Measurements from ENCODE around the gene SLC35A5. TPM values are rescaled to one million over a fixed set of nuclear protein-coding genes. Genes with fewer than 3 reads are reported as not detected.

The SLC35A5 gene
- total and polyA plus RNA-seq, 3 donors from 2014 or later, result 51.4 to 64.2 (median 54.9) TPM

DNA sequence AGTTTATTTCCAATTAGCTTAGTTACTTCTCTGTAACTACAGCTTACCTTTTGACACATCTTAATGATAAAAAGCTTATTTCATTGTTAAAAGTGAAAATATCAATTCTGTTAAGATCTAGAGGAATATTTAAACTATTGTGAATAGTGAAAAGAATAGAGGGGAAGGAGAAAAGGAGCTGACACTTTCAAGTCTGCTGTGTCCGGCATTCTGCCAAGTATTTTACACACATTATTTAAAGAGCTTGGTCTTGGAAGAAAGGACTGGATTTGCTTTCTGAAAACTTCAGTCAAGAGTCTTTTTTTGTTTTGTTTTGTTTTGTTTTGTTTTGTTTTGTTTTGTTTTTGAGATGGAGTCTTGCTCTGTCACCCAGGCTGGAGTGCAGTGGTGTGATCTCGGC is 44.3 kb downstream of the SLC35A5 start:
- H3K27ac ChIP-seq, result no peak overlapping the region
- H3K4me1 ChIP-seq, result peaks cover 4% of the 10 kb centered on the region
- no peaks in the 10 kb centered on the region for H3K9me3 ChIP-seq
- WGBS, 2 donors, result 81 to 92% methylated on average over 2 of the region's 2 CpGs
- no peaks in the 10 kb centered on the region for H3K27me3 ChIP-seq
- TF ChIP-seq, protein P1, sequence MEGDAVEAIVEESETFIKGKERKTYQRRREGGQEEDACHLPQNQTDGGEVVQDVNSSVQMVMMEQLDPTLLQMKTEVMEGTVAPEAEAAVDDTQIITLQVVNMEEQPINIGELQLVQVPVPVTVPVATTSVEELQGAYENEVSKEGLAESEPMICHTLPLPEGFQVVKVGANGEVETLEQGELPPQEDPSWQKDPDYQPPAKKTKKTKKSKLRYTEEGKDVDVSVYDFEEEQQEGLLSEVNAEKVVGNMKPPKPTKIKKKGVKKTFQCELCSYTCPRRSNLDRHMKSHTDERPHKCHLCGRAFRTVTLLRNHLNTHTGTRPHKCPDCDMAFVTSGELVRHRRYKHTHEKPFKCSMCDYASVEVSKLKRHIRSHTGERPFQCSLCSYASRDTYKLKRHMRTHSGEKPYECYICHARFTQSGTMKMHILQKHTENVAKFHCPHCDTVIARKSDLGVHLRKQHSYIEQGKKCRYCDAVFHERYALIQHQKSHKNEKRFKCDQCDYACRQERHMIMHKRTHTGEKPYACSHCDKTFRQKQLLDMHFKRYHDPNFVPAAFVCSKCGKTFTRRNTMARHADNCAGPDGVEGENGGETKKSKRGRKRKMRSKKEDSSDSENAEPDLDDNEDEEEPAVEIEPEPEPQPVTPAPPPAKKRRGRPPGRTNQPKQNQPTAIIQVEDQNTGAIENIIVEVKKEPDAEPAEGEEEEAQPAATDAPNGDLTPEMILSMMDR (IDR thresholded peaks at IDR 0.05), result no peak
- no peak for TF ChIP-seq POLR2A (IDR thresholded peaks at IDR 0.05)
- H3K36me3 ChIP-seq (ENCODE audit: low read depth, missing control alignments), result no peaks in the 10 kb centered on the region
- H3K4me3 ChIP-seq, result no peak overlapping the region
- no peak for DNase-seq
- intact Hi-C loops (cut with DNase I; ENCODE audit: low total_unique reads), result no loop called here

DNA sequence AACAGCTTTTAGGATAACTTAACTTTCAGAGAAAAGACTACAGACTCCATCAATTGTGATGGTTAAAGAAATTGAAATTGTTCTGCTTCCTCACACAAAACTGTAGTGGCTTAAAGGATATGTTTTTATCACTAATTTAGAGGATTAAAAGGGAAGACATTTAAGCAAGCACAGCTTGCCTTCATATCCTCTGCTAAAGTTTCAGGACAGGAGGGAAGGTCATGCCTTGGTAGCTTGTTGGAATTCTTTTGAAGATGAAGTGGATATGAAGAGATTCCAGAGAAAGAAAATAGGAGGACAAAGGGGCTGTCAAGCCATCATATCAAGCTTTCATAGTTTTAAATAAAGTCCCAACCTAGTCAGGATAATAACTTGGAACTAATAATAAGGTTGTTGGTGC is 46.0 kb downstream of the SLC35A5 start:
- Histone ChIP-seq H3K4me3 (no peak overlapping the region), H3K9me3 (no peaks in the 10 kb centered on the region), H3K27me3 (no peaks in the 10 kb centered on the region), H3K27ac (no peak overlapping the region), H3K36me3 (ENCODE audit: low read depth, missing control alignments) (no peaks in the 10 kb centered on the region), H3K4me1 (no peaks in the 10 kb centered on the region)
- TF ChIP-seq, protein P1 (IDR thresholded peaks at IDR 0.05), result no peak
- TF ChIP-seq POLR2A (IDR thresholded peaks at IDR 0.05), result no peak
- intact Hi-C loops (cut with DNase I; ENCODE audit: low total_unique reads), result no loop called here
- no peak for DNase-seq

- Histone ChIP-seq H3K4me3 (no peak overlapping the region), H3K4me1 (no peaks in the 10 kb centered on the region), H3K27ac (no peak overlapping the region), H3K36me3 (ENCODE audit: low read depth, missing control alignments) (no peaks in the 10 kb centered on the region), H3K9me3 (no peaks in the 10 kb centered on the region), H3K27me3 (no peaks in the 10 kb centered on the region)
- intact Hi-C loops (cut with DNase I; ENCODE audit: low total_unique reads), result no loop called here
- TF ChIP-seq, protein P1 (IDR thresholded peaks at IDR 0.05), result no peak
- no peak for TF ChIP-seq POLR2A (IDR thresholded peaks at IDR 0.05)
- no peak for DNase-seq
- 88 to 94% methylated on average over 3 of the region's 3 CpGs for WGBS, 2 donors
Measured at GRCh38 chr3:112610121-112610520, 48.3 kb downstream of the SLC35A5 start.

DNA sequence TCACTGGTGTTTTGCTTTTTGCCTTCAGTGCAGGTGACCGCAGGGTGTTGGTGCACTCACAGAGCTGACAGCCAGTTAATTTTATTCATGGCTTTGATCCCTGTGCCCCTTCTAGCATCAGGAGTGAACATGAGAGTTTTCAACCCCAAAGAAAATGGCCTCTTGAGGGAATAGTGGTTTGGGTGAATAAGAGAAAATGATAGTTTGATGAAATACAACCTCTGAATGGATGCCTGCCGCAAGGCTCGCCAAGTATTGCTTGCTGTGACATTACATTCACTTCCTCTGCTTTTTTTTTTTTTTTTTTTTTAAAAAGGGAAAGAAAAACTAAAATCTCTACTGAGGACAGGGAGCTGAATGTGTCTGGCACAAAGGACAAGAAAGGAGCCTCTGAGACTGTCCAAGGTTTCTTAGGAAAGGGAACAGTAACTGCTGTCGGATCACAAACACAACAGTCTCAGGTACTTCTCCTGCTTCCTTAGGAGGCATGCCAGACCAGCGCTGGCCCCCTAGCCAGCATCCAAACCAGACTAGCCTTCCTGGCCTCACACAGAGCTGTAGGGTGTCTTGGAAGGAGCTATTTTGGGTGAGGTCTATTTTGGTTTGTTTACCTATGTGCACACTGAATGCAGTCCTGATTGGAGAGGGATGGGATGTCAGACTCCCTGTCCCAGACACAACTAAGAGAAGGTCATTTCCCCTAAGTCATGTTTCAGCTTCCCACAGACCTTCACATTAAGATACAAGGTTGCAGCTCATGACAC is 50.1 kb downstream of the SLC35A5 start:
- Histone ChIP-seq H3K27ac (no peak overlapping the region), H3K27me3 (no peaks in the 10 kb centered on the region), H3K4me1 (no peaks in the 10 kb centered on the region), H3K36me3 (ENCODE audit: low read depth, missing control alignments) (no peaks in the 10 kb centered on the region), H3K9me3 (no peaks in the 10 kb centered on the region), H3K4me3 (no peak overlapping the region)
- intact Hi-C loops (cut with DNase I; ENCODE audit: low total_unique reads), result no loop called here
- 78 to 81% methylated on average over 5 of the region's 5 CpGs for WGBS, 2 donors
- no peak for DNase-seq
- TF ChIP-seq POLR2A (IDR thresholded peaks at IDR 0.05), result no peak
- TF ChIP-seq, protein P1 (IDR thresholded peaks at IDR 0.05), result no peak

Measured in testis (tissue), 3 donors.